Endodermal cell (in vitro differentiated cells): Measurements from ENCODE around the gene NAA60. TPM values are rescaled to one million over a fixed set of nuclear protein-coding genes. Genes with fewer than 3 reads are reported as not detected.
"Not testable (repeated sequence)": the region's sequence is repeated elsewhere in the genome, so short reads cannot be mapped to it uniquely, and the experiment has no call there.

Experiments used
- DNase-seq: peaks from one replicate; pipeline ENCODE4 v3.0.0-alpha.2; 2017
- H3K27ac ChIP-seq: 2 replicates; pipeline ENCODE4 v1.5.1; 2013; ENCODE audit warnings: mild to moderate bottlenecking, low read depth, low read length, moderate library complexity
- H3K27me3 ChIP-seq: 2 replicates; pipeline ENCODE4 v1.6.1; 2013; ENCODE audit warnings: mild to moderate bottlenecking, low read length, moderate library complexity; ENCODE audit not compliant: insufficient read depth, control insufficient read depth, poor library complexity, severe bottlenecking
- H3K36me3 ChIP-seq: 2 replicates; pipeline ENCODE4 v1.7.0; 2013; ENCODE audit warnings: mild to moderate bottlenecking, low read length, moderate library complexity; ENCODE audit not compliant: control insufficient read depth, insufficient read depth
- H3K4me1 ChIP-seq: one replicate; pipeline ENCODE4 v1.7.0; 2013; ENCODE audit warnings: low read length; ENCODE audit not compliant: control insufficient read depth, insufficient read depth
- H3K4me3 ChIP-seq: 2 replicates; pipeline ENCODE4 v1.5.1; 2013; ENCODE audit warnings: mild to moderate bottlenecking, low read length, moderate library complexity
- H3K9ac ChIP-seq: 2 replicates; pipeline ENCODE4 v1.6.1; 2013; ENCODE audit warnings: mild to moderate bottlenecking, low read length, moderate library complexity; ENCODE audit not compliant: poor library complexity, severe bottlenecking; ENCODE audit errors: extremely low read depth
- H3K9me3 ChIP-seq: 2 replicates; pipeline ENCODE4 v1.6.1; 2013; ENCODE audit warnings: mild to moderate bottlenecking, low read length, moderate library complexity; ENCODE audit not compliant: control insufficient read depth
- H3K27ac Mint-ChIP-seq: 2 replicates; pipeline ENCODE4 v1.8.0; 2020; ENCODE audit warnings: mixed read lengths
- H3K27me3 Mint-ChIP-seq: 2 replicates; pipeline ENCODE4 v1.8.0; 2021; ENCODE audit warnings: mild to moderate bottlenecking, mixed read lengths; ENCODE audit not compliant: insufficient read depth
- H3K36me3 Mint-ChIP-seq: 2 replicates; pipeline ENCODE4 v1.8.0; 2020; ENCODE audit warnings: low read depth, mixed read lengths
- H3K4me1 Mint-ChIP-seq: 2 replicates; pipeline ENCODE4 v1.8.0; 2020; ENCODE audit warnings: mixed read lengths
- H3K4me3 Mint-ChIP-seq: 2 replicates; pipeline ENCODE4 v1.8.0; 2020; ENCODE audit warnings: mild to moderate bottlenecking, moderate library complexity, mixed read lengths
- H3K9me3 Mint-ChIP-seq: 2 replicates; pipeline ENCODE4 v1.8.0; 2020; ENCODE audit warnings: mild to moderate bottlenecking, mixed read lengths
- WGBS, 2 experiments: methylation state at CpG; one replicate each; pipeline versions ENCODE4 v1.1.5 to v1.1.7; 2013; ENCODE audit warnings: missing lambda C conversion rate in 2 of 2, mixed read lengths in 1 of 2; ENCODE audit not compliant: insufficient coverage in 1 of 2, insufficient read length in 1 of 2; 5-methylcytosine and 5-hydroxymethylcytosine counted together
- total RNA-seq, 2 donors: library from RNA; stranded (reverse); fragmentation: NEBNext Ultra II Directional in 1 of 2; extraction: Animal tissue kit (Norgen Biotek cat#: 25700) in 1 of 2; gene quantifications; 2 replicates in 1 of 2; 3 replicates in 1 of 2; pipeline ENCODE4 v1.2.1, GENCODE V29; 2021
- TF ChIP-seq, protein P1 (sequence below): fragments of 200-600 bp; sonication (generic); conservative IDR thresholded peaks from 2 replicates; pipeline ENCODE4 v1.5.0; 2021; ENCODE audit warnings: antibody characterized with exemption, mild to moderate bottlenecking

Gene NAA60
- total RNA-seq, 2 donors from 2014 or later = 54.5 to 61.8 TPM

DNA sequence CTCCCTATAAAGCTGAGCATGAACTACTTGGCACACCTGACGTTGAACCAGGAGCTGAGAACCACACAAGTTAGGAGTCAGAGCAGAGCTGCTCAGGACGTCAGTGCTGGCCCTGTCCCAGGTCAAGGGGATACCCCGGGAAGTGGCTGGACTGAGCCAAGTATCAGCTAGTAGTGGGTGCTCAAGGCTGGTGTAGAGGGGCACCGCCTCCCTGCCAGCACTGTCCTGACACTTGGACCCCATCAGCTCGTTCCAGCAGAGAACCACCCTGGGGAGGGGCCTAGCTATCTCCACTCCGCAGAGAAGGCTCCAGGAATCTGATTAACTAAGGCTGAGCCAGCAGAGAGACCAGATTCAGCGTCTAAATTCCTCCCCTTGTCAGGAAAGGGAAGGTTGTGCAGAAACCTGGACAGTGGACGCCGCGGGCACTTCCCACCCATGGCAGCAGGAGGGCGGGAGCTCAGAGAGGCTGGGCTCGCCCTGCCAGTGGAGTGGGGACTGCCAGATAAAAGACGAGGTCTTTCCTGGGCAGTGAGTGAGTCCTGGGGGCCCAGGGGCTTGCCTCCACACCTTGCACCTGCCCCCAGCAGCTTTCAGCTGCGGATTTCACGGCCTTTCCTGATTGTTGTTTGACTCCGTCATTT, 30.8 kb downstream of the NAA60 start:
- Mint-ChIP-seq H3K4me1 (peaks cover 2% of the 10 kb centered on the region), H3K9me3 (no peaks in the 10 kb centered on the region), H3K36me3 (peaks cover 31% of the 10 kb centered on the region), H3K27me3 (no peaks in the 10 kb centered on the region), H3K27ac (no peak overlapping the region), H3K4me3 (no peak overlapping the region)
- H3K36me3 ChIP-seq = peaks cover 30% of the 10 kb centered on the region
- no peak overlapping the region for H3K4me3 ChIP-seq
- H3K9me3 ChIP-seq = no peaks in the 10 kb centered on the region
- H3K27me3 ChIP-seq = no peaks in the 10 kb centered on the region
- 86 to 100% methylated on average over 9 to 16 of the region's 16 CpGs for WGBS, 2 experiments
- DNase-seq = peak; percentile 36
- TF ChIP-seq, protein P1, sequence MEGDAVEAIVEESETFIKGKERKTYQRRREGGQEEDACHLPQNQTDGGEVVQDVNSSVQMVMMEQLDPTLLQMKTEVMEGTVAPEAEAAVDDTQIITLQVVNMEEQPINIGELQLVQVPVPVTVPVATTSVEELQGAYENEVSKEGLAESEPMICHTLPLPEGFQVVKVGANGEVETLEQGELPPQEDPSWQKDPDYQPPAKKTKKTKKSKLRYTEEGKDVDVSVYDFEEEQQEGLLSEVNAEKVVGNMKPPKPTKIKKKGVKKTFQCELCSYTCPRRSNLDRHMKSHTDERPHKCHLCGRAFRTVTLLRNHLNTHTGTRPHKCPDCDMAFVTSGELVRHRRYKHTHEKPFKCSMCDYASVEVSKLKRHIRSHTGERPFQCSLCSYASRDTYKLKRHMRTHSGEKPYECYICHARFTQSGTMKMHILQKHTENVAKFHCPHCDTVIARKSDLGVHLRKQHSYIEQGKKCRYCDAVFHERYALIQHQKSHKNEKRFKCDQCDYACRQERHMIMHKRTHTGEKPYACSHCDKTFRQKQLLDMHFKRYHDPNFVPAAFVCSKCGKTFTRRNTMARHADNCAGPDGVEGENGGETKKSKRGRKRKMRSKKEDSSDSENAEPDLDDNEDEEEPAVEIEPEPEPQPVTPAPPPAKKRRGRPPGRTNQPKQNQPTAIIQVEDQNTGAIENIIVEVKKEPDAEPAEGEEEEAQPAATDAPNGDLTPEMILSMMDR = no peak
- peaks cover 9% of the 10 kb centered on the region for H3K4me1 ChIP-seq
- H3K27ac ChIP-seq = no peak overlapping the region
- H3K9ac ChIP-seq = no peak overlapping the region

DNA sequence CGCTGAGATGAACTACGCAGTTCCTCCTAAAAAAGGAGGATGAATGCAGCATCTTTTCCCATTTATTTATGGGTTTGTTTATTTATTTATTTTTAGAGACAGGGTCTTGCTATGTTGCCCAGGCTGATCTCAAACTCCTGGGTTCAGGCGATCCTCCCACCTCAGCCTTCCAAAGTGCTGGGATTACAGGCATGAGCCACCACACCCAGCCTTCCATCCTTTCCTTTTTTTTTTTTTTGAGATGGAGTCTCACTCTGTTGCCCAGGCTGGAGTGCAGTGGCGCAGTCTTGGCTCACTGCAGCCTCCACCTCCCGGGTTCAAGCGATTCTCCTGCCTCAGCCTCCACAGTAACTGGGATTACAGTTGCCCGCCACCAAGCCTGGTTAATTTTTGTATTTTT, 31.4 kb downstream of the NAA60 start:
- H3K4me1 Mint-ChIP-seq, H3K9me3 ChIP-seq, H3K27me3 Mint-ChIP-seq, H3K27ac Mint-ChIP-seq, H3K9me3 Mint-ChIP-seq, H3K27me3 ChIP-seq, H3K27ac ChIP-seq, H3K9ac ChIP-seq, H3K4me3 ChIP-seq, DNase-seq, H3K4me3 Mint-ChIP-seq, H3K4me1 ChIP-seq: not testable (repeated sequence)
- peaks cover 37% of the 10 kb centered on the region for H3K36me3 Mint-ChIP-seq
- peaks cover 36% of the 10 kb centered on the region for H3K36me3 ChIP-seq
- WGBS, 2 experiments = 95 to 100% methylated on average over 2 to 7 of the region's 7 CpGs

DNA sequence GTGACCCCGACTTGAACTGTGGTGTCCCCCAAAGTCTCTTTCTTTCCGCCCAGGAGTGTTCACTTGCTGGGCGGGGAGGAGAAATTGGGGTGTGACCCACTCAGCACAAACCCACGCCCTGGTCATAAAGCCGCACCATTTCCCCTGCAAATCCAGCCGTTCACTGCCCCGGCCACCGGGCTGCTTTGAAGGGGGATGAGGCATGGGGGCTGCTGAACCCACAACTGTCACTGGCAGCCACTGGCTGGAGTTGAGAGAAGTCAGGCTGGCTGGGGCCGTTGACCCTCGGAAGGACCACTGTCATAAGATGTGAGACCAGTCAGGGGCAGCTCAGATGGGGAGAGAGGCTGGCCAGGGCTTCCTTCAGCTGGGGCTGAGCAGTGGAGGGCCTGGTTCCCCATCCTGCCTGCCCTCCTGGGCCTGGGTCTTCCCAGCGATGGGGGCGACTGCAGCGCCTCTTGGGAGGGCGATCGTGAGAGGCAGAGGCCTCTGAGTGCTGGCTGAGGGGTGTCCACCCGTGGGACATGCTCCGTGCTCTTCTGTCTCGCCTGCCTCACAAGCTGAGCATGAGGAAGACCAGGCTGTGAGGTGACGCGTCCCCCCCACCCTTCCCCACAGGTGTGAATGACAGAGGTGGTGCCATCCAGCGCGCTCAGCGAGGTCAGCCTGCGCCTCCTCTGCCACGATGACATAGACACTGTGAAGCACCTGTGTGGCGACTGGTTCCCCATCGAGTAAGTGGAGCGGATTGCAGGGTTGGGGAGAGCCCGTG, 32.3 kb downstream of the NAA60 start:
- H3K4me3 Mint-ChIP-seq = no peak overlapping the region
- peaks cover 2% of the 10 kb centered on the region for H3K4me1 Mint-ChIP-seq
- peak overlapping the region; percentile 66 for H3K27ac Mint-ChIP-seq
- H3K9me3 Mint-ChIP-seq = no peaks in the 10 kb centered on the region
- Histone ChIP-seq H3K4me1 (peaks cover 9% of the 10 kb centered on the region), H3K27ac (no peak overlapping the region), H3K27me3 (no peaks in the 10 kb centered on the region), H3K9me3 (no peaks in the 10 kb centered on the region), H3K36me3 (peaks cover 38% of the 10 kb centered on the region), H3K9ac (no peak overlapping the region), H3K4me3 (no peak overlapping the region)
- TF ChIP-seq, protein P1 = no peak
- peak; percentile 41 for DNase-seq
- no peaks in the 10 kb centered on the region for H3K27me3 Mint-ChIP-seq
- 96 to 100% methylated on average over 12 to 29 of the region's 29 CpGs for WGBS, 2 experiments
- H3K36me3 Mint-ChIP-seq = peaks cover 42% of the 10 kb centered on the region
